Panc1 (cell line): Measurements from ENCODE around the gene TSPAN3.

Experiments used
- POLR2AphosphoS5 ChIP-seq: IDR thresholded peaks from 2 replicates; pipeline ENCODE4 v1.6.1; 2012; ENCODE audit warnings: mild to moderate bottlenecking, low read depth, low read length, moderate library complexity
- TCF7L2 ChIP-seq: IDR thresholded peaks from 2 replicates; pipeline ENCODE4 v1.6.1; 2011; ENCODE audit warnings: mild to moderate bottlenecking, low read depth, low read length, inconsistent platforms
- TF ChIP-seq, protein P1 (sequence below): fragments of 450-650 bp; IDR thresholded peaks from 2 replicates; pipeline ENCODE4 v1.5.1; 2017; ENCODE audit warnings: mild to moderate bottlenecking
- TF ChIP-seq, protein P2 (sequence below), 2 experiments: IDR thresholded peaks; 2 replicates each; pipeline ENCODE4 v1.6.1; 2011 to 2012; ENCODE audit warnings: low read depth in 2 of 2, control low read depth in 1 of 2, low read length in 1 of 2, mild to moderate bottlenecking in 1 of 2, moderate library complexity in 1 of 2; ENCODE audit not compliant: insufficient read depth in 1 of 2

DNA sequence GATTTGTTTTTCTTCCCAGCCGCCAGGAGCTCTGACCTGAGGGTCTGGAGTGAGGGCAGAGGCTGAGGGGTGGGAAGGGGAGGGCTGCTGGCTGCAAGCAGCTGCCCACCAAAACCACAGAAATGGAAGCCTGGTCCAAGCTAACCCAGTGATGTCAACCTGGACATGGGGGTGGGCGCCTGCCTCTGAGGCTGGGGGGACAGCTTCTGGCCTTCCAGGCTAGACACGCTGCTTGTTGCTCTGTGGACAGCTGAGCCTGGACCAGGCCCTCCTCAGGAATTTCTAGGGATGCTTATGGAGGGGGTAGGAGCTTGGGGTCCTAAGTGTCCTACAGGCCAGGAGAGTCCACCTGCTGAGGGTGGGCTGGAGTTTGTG lies 54.6 kb downstream of the TSPAN3 start:
- TF ChIP-seq, protein P1, sequence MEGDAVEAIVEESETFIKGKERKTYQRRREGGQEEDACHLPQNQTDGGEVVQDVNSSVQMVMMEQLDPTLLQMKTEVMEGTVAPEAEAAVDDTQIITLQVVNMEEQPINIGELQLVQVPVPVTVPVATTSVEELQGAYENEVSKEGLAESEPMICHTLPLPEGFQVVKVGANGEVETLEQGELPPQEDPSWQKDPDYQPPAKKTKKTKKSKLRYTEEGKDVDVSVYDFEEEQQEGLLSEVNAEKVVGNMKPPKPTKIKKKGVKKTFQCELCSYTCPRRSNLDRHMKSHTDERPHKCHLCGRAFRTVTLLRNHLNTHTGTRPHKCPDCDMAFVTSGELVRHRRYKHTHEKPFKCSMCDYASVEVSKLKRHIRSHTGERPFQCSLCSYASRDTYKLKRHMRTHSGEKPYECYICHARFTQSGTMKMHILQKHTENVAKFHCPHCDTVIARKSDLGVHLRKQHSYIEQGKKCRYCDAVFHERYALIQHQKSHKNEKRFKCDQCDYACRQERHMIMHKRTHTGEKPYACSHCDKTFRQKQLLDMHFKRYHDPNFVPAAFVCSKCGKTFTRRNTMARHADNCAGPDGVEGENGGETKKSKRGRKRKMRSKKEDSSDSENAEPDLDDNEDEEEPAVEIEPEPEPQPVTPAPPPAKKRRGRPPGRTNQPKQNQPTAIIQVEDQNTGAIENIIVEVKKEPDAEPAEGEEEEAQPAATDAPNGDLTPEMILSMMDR: no peak
- TF ChIP-seq POLR2AphosphoS5: no peak
- TF ChIP-seq, protein P2, sequence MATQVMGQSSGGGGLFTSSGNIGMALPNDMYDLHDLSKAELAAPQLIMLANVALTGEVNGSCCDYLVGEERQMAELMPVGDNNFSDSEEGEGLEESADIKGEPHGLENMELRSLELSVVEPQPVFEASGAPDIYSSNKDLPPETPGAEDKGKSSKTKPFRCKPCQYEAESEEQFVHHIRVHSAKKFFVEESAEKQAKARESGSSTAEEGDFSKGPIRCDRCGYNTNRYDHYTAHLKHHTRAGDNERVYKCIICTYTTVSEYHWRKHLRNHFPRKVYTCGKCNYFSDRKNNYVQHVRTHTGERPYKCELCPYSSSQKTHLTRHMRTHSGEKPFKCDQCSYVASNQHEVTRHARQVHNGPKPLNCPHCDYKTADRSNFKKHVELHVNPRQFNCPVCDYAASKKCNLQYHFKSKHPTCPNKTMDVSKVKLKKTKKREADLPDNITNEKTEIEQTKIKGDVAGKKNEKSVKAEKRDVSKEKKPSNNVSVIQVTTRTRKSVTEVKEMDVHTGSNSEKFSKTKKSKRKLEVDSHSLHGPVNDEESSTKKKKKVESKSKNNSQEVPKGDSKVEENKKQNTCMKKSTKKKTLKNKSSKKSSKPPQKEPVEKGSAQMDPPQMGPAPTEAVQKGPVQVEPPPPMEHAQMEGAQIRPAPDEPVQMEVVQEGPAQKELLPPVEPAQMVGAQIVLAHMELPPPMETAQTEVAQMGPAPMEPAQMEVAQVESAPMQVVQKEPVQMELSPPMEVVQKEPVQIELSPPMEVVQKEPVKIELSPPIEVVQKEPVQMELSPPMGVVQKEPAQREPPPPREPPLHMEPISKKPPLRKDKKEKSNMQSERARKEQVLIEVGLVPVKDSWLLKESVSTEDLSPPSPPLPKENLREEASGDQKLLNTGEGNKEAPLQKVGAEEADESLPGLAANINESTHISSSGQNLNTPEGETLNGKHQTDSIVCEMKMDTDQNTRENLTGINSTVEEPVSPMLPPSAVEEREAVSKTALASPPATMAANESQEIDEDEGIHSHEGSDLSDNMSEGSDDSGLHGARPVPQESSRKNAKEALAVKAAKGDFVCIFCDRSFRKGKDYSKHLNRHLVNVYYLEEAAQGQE (IDR thresholded peaks at IDR 0.05; ENCODE audit: insufficient read depth in 1 of 2, low read depth in 2 of 2, low read length in 1 of 2): no peak
- no peak for TF ChIP-seq TCF7L2
